ENCODE data around the gene PARD3. TPM values are rescaled to one million over a fixed set of nuclear protein-coding genes. Genes with fewer than 3 reads are reported as not detected.

PARD3 gene
- total and polyA plus RNA-seq, 10 of the 15 experiments (the other 5 are each of a cell fraction or from before 2014, with no cell fraction given) = 2.6 to 43.1 (median 13.9) TPM

DNA sequence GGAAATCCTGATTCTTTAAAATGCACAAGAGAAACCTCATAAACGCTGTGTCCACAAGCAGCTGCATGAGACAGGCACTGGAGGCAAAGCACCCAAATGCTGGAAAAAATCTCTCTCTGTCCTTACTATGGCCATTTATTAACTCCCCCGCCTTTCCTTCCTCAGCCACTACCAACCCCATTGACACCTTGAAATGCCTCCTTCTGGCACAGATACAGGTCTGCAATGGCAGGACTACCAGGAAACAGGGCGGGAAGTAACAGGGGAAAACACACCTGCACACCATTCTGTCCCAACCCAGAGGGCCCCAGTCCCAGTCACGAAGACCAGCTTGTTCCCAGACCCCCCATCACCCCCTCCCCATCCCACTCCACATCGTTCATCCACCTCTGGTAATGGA is 224.3 kb downstream of the PARD3 start:
- TF ChIP-seq JUNB (IDR thresholded peaks at IDR 0.05) (no peak), RUNX3 (IDR thresholded peaks at IDR 0.05; ENCODE audit: low read length) (no peak), BHLHE40 (IDR thresholded peaks at IDR 0.05; ENCODE audit: borderline replicate concordance in 1 of 2, low read depth in 2 of 2, low read length in 1 of 2) (no peak), NFYB (IDR thresholded peaks at IDR 0.05; ENCODE audit: insufficient read depth, low read depth, low read length) (no peak), PAX8 (IDR thresholded peaks at IDR 0.05) (no peak), MEF2B (IDR thresholded peaks at IDR 0.05; ENCODE audit: partially characterized antibody, poor library complexity, severe bottlenecking) (no peak), RAD51 (IDR thresholded peaks at IDR 0.05) (no peak)
- TF ChIP-seq, protein P1, sequence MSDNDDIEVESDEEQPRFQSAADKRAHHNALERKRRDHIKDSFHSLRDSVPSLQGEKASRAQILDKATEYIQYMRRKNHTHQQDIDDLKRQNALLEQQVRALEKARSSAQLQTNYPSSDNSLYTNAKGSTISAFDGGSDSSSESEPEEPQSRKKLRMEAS (IDR thresholded peaks at IDR 0.05; ENCODE audit: low read depth, low read length) = no peak
- no peak overlapping the region for H3K27ac ChIP-seq (ENCODE audit: control insufficient read depth, insufficient read depth)
- WGBS (ENCODE audit: insufficient coverage, insufficient replicate concordance, low lambda C conversion rate, missing lambda C conversion rate) = 28% methylated on average over 5 of the region's 5 CpGs
- ChIA-PET SMC1A (ENCODE audit: uncharacterized antibody, unreplicated experiment) (no interaction called here), RAD21 (ENCODE audit: unreplicated experiment) (interaction anchor here (1.2 kb wide), 1 partner anchor 52 kb away, joined by 4 read pairs; no protein-coding TSS in a partner anchor), CTCF (interaction anchor here (0.8 to 1.1 kb wide), 3 partner anchors 14 to 47 kb away, joined by 3 read pairs; no protein-coding TSS in a partner anchor), POLR2A (interaction anchor here (0.6 to 1.0 kb wide), 2 partner anchors 16 to 104 kb away, joined by 3 to 6 read pairs; no protein-coding TSS in a partner anchor)
- ATAC-seq (no peak), DNase-seq (ENCODE audit: low read depth, low spot score) (no peak), FAIRE-seq (no peak)
- no TSS peak for BruUV-seq (replicated peaks)
- no peaks in the 10 kb centered on the region for H3K4me1 ChIP-seq (ENCODE audit: control insufficient read depth, insufficient read depth, low read length)
- no peak overlapping the region for H3K4me2 ChIP-seq (ENCODE audit: control insufficient read depth, insufficient read depth)
- H3K9ac ChIP-seq (ENCODE audit: control insufficient read depth, insufficient read depth, low read length) = no peak overlapping the region
- no peaks in the 10 kb centered on the region for H3K36me3 ChIP-seq (ENCODE audit: control insufficient read depth in 2 of 2, insufficient read depth in 2 of 2, low read length in 1 of 2)
- no peaks in the 10 kb centered on the region for H3K27me3 ChIP-seq (replicated peaks in 1 of 2; ENCODE audit: control insufficient read depth in 2 of 2, insufficient read depth in 2 of 2, low read length in 1 of 2)
- no peaks in the 10 kb centered on the region for H3K9me3 ChIP-seq (replicated peaks; ENCODE audit: control insufficient read depth, insufficient read depth, low read length)
- no peak overlapping the region for H2AFZ ChIP-seq (ENCODE audit: control insufficient read depth, low read depth, low read length)
- H3K79me2 ChIP-seq (ENCODE audit: control insufficient read depth, insufficient read depth, low read length) = no peaks in the 10 kb centered on the region
- no peak overlapping the region for H3K4me3 ChIP-seq
- intact Hi-C loops (cut with micrococcal nuclease; ENCODE audit: unreplicated experiment) (no loop called here), in situ Hi-C loops (cut with MboI) (no loop called here)
- H4K20me1 ChIP-seq (ENCODE audit: control insufficient read depth, insufficient read depth) = no peaks in the 10 kb centered on the region

Data from GM12878 (cell line).